GF-D8 (cell line): ENCODE data around the gene KDM1A.

Experiments
- DNase-seq: peaks from one replicate; lab custom pipeline; 2025; lab: John Stamatoyannopoulos, UW

KDM1A gene

GRCh38 chr1:23110391-23110790 lies 91.1 kb downstream of the KDM1A start:
- DNase-seq = no peak

GRCh38 chr1:23111600-23112535 lies 92.6 kb downstream of the KDM1A start:
- no peak for DNase-seq

- no peak for DNase-seq
Observed at GRCh38 chr1:23114424-23115079, 95.3 kb downstream of the KDM1A start.

GRCh38 chr1:23116216-23116836 lies 97.1 kb downstream of the KDM1A start:
- no peak for DNase-seq

- DNase-seq = no peak
Observed at GRCh38 chr1:23116921-23117699, 97.8 kb downstream of the KDM1A start.

- DNase-seq = no peak
Observed at GRCh38 chr1:23118407-23118806, 99.1 kb downstream of the KDM1A start.

- DNase-seq = no peak
Observed at GRCh38 chr1:23118957-23119792, 99.9 kb downstream of the KDM1A start.

GRCh38 chr1:23120383-23120782 lies 101.1 kb downstream of the KDM1A start:
- no peak for DNase-seq

- DNase-seq = no peak
Observed at GRCh38 chr1:23122023-23122748, 102.9 kb downstream of the KDM1A start.

- DNase-seq = no peak
Observed at GRCh38 chr1:23122796-23123195, 103.5 kb downstream of the KDM1A start.

- no peak for DNase-seq
Observed at GRCh38 chr1:23123528-23123927, 104.3 kb downstream of the KDM1A start.

- no peak for DNase-seq
Observed at GRCh38 chr1:23124259-23125026, 105.2 kb downstream of the KDM1A start.

- DNase-seq = no peak
Observed at GRCh38 chr1:23125489-23125888, 106.2 kb downstream of the KDM1A start.

GRCh38 chr1:23126200-23126599 lies 106.9 kb downstream of the KDM1A start:
- DNase-seq = no peak

GRCh38 chr1:23126801-23127200 lies 107.5 kb downstream of the KDM1A start:
- DNase-seq = no peak

GRCh38 chr1:23129846-23130245 lies 110.6 kb downstream of the KDM1A start:
- no peak for DNase-seq

GRCh38 chr1:23132033-23132432 lies 112.8 kb downstream of the KDM1A start:
- no peak for DNase-seq
